ENCODE data around the gene PTPRN2.
"Not testable (repeated sequence)": the region's sequence is repeated elsewhere in the genome, so short reads cannot be mapped to it uniquely, and the experiment has no call there.

The PTPRN2 gene

DNA sequence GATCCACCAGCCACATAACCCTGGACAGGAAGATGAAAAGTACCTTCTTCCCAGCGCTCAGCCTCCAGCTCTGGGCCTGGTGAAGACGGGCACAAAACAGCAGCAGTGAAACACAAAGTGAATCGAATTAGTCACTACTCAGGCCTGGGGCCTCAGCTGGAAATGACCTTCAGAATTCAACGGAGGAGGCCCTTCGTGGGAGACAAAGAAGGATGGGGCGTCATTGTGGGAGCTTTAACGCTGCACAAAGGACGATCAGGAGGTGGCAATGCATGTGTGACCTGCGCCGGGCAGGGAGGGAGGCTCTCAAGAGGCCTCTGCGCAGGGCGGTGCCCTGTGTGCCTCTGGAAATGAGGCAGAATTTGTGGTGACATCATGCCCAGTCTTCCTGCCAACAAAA lies 1089.0 kb downstream of the PTPRN2 start:
- DNase-seq, result no peak

- DNase-seq, result no peak
Measured at GRCh38 chr7:157497744-157498651, 1089.6 kb downstream of the PTPRN2 start.

DNA sequence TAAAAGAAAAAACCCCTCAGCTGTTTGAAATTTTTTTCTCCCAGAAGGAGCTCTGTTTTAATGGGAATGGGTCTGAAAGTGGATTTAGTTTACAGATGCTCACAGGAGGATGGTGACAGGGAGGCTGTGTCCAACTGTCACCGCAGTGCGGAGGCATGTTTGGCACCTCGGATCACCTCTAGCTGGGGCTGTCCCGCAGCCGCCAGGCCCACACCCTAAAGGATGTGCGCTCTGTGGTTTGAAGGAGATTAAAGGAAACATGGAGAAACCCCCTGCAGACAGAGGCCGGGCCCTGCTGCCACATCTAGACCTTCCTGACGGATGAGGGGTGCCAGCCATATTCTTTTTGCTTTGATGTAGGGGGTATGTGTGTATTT lies 1090.3 kb downstream of the PTPRN2 start:
- DNase-seq, result no peak

- no peak for DNase-seq
Measured at GRCh38 chr7:157496416-157497275, 1091.0 kb downstream of the PTPRN2 start.

GRCh38 chr7:157495594-157495993 lies 1092.0 kb downstream of the PTPRN2 start:
- no peak for DNase-seq

DNA sequence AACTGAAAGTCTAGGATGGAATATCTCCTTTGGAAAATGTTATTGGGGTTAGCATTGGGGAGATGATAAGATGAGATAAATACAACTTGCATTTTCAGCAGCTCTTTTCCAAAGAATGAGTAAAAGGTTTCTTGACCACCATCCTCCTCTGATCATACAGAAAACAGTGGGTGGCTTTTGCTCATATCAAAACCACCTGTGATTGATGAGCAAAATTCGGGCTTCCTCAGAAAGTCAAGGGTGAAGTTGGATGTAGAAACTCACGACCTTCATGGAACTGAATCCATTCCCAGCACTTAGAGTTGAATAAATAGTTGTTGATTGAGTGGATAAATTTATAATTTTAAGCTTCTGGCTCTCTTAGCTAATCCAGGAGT lies 1092.5 kb downstream of the PTPRN2 start:
- no peak for DNase-seq

- DNase-seq, result no peak
Measured at GRCh38 chr7:157494506-157495176, 1093.0 kb downstream of the PTPRN2 start.

GRCh38 chr7:157493776-157494175 lies 1093.8 kb downstream of the PTPRN2 start:
- DNase-seq, result no peak

- DNase-seq, result no peak
Measured at GRCh38 chr7:157493017-157493416, 1094.6 kb downstream of the PTPRN2 start.

DNA sequence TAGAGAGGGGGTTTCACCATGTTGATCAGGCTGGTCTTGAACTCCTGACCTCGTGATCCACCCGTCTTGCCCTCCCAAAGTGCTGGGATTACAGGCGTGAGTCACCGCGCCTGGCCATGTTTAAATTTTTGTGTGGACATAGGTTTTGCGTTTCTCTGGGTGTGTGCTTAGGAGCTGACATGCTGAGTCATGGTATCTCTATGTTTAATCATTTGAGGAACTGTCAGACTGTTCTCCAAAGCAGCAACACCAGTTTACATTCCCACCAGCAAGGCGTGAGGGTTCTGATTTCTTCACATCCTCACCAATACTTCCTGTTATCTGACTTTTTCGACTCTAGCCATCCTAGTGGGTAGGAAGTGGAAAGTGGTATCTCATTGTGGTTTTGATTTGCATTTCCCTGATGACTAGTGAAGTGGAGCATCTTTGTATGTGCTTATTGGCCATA lies 1097.1 kb downstream of the PTPRN2 start:
- no peak for DNase-seq

DNA sequence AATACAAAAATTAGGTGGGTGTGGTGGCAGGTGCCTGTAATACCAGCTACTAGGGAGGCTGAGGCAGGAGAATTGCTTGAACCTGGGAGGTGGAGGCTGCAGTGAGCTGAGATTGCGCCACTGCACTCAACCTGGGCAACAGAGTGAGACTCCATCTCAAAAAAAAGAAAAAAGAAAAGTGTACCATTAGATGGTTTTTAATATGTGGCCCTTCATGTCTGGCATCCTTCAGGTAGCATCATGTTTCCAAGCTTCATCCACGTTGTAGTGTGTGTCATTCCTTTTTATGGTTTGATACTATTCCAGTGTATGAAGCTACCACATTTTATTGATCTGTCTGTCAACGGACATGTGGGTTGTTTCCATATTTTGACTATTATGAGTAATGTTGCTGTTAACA lies 1097.8 kb downstream of the PTPRN2 start:
- DNase-seq, result not testable (repeated sequence)
